Measurements from ENCODE around the gene TECPR2. TPM values are rescaled to one million over a fixed set of nuclear protein-coding genes. Genes with fewer than 3 reads are reported as not detected.
"Not testable (repeated sequence)": the region's sequence is repeated elsewhere in the genome, so short reads cannot be mapped to it uniquely, and the experiment has no call there.

The TECPR2 gene
- total RNA-seq, 1 donor from 2014 or later, result 21.3 TPM

DNA sequence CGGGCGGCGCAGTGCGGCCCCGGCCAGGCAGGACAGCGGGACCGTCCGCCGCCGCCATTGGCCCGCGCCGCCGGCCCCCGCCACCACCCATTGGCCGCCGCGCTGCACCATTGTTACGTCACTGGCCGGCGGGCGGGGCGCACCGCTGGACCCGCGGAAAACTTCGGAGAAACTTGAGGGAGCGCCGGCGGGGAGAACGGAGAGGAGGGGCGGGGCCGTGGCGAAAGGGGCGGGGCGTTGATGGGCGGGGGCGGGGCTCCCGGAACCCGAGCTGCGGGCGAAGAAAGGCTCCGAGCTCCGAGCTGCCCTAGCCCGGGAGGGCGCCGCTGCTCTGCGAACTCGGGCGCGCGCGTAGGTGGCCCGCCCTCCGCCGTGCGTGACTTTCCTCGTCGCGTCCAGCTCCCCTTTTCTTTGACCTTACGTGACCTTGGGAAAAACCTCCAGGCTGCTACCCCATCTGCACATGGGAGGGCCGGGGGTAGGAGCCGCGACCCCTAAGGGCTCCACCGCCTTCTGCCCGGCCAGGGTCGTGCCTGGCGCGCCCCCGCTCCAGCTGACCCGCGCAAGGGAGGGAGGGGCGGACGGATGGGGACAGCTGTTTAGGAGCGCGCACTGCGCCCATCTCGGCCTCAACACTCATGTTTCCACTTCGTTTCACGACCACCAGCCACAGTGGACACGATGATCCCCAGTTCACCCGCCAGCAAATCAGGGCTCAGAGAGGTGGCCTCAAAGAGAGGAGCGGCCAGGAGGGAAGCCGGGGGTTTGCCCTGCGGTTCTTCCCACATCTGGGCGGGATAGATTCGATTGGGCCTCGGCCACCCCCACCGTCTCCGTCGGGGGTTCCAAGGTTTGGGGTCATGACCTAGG is 147.2 kb downstream of the TECPR2 start, which contains the start of gene ANKRD9:
TSS of gene ANKRD9 (minus strand) at position 31 of the 870 bp plus-strand sequence. CDS start 1,887 bp downstream, outside the sequence.
- DNase-seq (peak; percentile 97), ATAC-seq (ENCODE audit: poor library complexity) (peak; percentile 79)
- intact Hi-C loops (cut with DNase I), result no loop called here

GRCh38 chr14:102510616-102511520 is 148.1 kb downstream of the TECPR2 start:
- intact Hi-C loops (cut with DNase I), result no loop called here
- ATAC-seq (ENCODE audit: poor library complexity) (peak; percentile 41), DNase-seq (peak; percentile 69)

DNA sequence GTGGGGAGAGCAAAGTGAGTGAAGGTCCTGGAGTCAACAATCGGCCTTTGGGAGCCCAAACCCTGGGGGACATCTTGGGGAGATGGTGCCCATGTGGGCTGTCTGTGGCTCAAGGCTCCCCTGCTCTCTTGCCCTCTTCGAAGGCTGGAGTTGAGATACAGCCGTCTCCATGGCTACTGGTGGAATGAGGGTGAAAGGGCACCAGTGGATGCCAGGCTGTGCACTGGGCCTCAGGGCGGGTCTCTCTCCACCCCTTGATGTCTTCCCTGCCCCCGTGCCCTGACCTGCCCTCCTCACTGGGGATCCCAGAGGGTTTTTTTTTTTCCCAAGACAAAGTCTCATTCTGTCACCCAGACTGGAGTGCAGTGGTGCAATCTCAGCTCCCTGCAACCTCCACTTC is 148.8 kb downstream of the TECPR2 start:
- DNase-seq (no peak), ATAC-seq (ENCODE audit: poor library complexity) (no peak)
- intact Hi-C loops (cut with DNase I), result no loop called here

- DNase-seq, result no peak
- ATAC-seq (ENCODE audit: poor library complexity), result no peak
- intact Hi-C loops (cut with DNase I), result no loop called here
These were observed 150.1 kb downstream of the TECPR2 start for GRCh38 chr14:102512793-102513300.

GRCh38 chr14:102513899-102514772 is 151.4 kb downstream of the TECPR2 start:
- ATAC-seq (ENCODE audit: poor library complexity) (no peak), DNase-seq (no peak)
- intact Hi-C loops (cut with DNase I), result no loop called here

- no peak for DNase-seq
- intact Hi-C loops (cut with DNase I), result no loop called here
These were observed 152.4 kb downstream of the TECPR2 start for GRCh38 chr14:102514987-102515733.

GRCh38 chr14:102516531-102517391 is 154.0 kb downstream of the TECPR2 start:
- intact Hi-C loops (cut with DNase I), result loop anchor here (1.0 kb wide), 1 partner anchor 78 kb away; no protein-coding TSS in a partner anchor
- ATAC-seq (ENCODE audit: poor library complexity) (peak; percentile 88), DNase-seq (peak; percentile 79)

More at GRCh38 chr14:102514987-102515733, 152.4 kb downstream of the TECPR2 start:
- ATAC-seq (ENCODE audit: poor library complexity), result no peak

GRCh38 chr14:102517392-102518062 is 154.8 kb downstream of the TECPR2 start:
- intact Hi-C loops (cut with DNase I), result no loop called here
- peak; percentile 6 for ATAC-seq (ENCODE audit: poor library complexity)
- DNase-seq, result peak; percentile 45

GRCh38 chr14:102518063-102518648 is 155.4 kb downstream of the TECPR2 start:
- no peak for DNase-seq
- intact Hi-C loops (cut with DNase I), result no loop called here
- no peak for ATAC-seq (ENCODE audit: poor library complexity)

DNA sequence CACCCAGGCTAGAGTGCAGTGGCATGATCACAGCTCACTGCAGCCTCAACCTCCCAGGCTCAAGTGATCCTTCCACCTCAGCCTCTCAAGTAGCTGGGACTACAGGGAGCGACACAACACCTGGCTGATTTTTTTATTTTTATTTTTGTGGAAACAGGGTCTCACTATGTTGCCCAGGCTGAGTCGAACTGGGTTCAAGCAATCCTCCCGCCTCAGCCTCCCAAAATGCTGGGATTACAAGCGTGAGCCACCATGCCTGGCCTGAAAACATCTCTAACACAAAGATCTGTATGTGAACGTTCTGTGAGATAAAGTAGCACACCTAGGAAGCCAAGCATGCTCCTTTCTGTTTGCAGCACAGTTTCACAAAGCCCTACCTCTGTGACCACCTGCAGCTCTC is 157.0 kb downstream of the TECPR2 start:
- intact Hi-C loops (cut with DNase I); ATAC-seq (ENCODE audit: poor library complexity); DNase-seq: not testable (repeated sequence)

DNA sequence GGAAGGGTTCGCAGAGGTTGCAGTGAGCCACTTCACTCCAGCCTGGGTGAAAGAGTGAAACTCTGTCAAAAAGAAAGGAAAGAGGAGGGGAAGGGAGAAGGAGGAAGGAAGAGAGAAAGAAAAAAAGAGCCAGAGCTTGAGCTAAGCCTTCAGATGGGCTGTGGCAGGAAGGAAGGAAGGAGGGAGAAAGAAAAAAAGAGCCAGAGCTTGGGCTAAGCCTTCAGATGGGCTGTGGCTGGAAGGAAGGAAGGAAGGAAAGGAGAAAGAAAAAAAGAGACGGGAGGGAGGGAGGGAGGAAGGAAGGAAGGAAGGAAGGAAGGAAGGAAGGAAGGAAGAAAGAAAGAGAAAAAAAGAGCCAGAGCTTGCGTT is 160.4 kb downstream of the TECPR2 start:
- DNase-seq (no peak), ATAC-seq (ENCODE audit: poor library complexity) (no peak)
- intact Hi-C loops (cut with DNase I), result no loop called here

DNA sequence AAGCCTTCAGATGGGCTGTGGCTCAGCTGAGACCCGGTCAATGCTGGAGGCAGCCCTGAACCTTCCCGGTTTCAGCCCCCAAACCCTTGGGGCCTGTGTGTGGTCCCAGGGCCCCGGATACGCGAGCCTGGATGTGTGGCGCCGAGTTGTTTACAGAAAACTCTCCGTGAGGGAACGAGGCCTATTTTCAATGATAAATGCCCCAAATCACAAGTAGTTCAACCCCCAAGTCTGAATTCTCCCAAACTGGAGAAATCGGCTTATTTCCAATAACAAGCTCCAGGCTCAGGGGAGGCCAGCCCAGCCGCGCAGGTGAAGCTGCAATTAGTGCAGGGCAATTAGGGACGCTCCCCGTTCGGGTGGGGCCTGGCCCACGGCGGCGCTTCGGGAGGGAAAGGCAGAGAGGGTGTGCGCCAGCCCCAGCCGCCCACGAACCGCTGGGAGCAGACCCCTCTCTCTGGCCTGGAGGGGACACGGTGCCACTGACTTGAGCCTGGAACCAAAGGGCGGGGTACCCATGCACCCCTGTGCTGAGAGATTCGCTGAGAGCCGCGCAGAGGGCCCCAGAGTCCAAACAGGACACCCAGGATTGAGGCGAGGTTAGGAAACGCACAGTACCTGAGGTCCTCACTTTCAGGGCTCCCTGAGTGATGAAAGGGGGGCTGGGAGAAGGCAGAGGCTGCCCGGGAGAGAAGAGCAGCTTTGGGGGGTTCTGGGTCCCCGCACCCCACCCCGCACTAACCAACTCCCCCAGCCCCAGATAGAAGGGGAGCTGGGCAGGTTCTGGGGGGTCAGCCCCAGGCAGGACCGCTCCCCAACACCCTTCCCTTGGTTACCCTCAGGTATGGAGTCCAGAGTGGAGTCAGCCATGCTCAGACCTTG is 161.1 kb downstream of the TECPR2 start:
- DNase-seq, result no peak

GRCh38 chr14:102524451-102525218 is 161.9 kb downstream of the TECPR2 start:
- intact Hi-C loops (cut with DNase I), result loop anchor here (2.0 kb wide), 1 partner anchor 68 kb away; the partner anchor contains the start of gene RCOR1
- peak; percentile 99 for DNase-seq
- peak; percentile 98 for ATAC-seq (ENCODE audit: poor library complexity)

More for the DNA sequence above, 161.1 kb downstream of the TECPR2 start:
- no peak for ATAC-seq (ENCODE audit: poor library complexity)
- intact Hi-C loops (cut with DNase I), result loop anchor here (2.0 kb wide), 1 partner anchor 69 kb away; the partner anchor contains the start of gene RCOR1

Data from Right ventricle myocardium superior (tissue), 1 donor.